H1 (cell line): ENCODE measurements around the gene HABP2. TPM values are rescaled to one million over a fixed set of nuclear protein-coding genes. Genes with fewer than 3 reads are reported as not detected.

ENCODE experiments used
- CTCF ChIA-PET: fragments of 300-600 bp; sonication (Branson Sonifier 250); formaldehyde crosslinking; loops from one replicate; lab custom pipeline; 2021; ENCODE audit not compliant: partially characterized antibody; lab: Charles Lee
- POLR2A ChIA-PET: fragments of 300-600 bp; sonication (Branson Sonifier 250); formaldehyde crosslinking; loops from one replicate; lab custom pipeline; 2021; ENCODE audit warnings: inconsistent platforms; ENCODE audit not compliant: partially characterized antibody; lab: Charles Lee
- DNase-seq, 2 experiments: peaks; one replicate each; pipeline versions ENCODE4 v3.0.0 to v3.0.0-alpha.2; 2010 to 2022; ENCODE audit warnings: low spot score in 2 of 2, low read depth in 1 of 2, mixed read lengths in 1 of 2
- FAIRE-seq: peaks from 2 replicates; lab custom pipeline; 2011; peaks lifted over from hg19 to GRCh38; lab: Jason Lieb, UNC
- H2AFZ ChIP-seq: 2 replicates; pipeline ENCODE4 v1.8.1; 2012; ENCODE audit warnings: low read length, inconsistent platforms
- H2AK5ac ChIP-seq: 2 replicates; pipeline ENCODE4 v1.6.1; 2013; ENCODE audit warnings: low read depth, low read length
- H2BK120ac ChIP-seq: replicated peaks from 2 replicates; pipeline ENCODE3; 2013; ENCODE audit warnings: low read depth, low read length, inconsistent platforms
- H2BK12ac ChIP-seq: 2 replicates; pipeline ENCODE4 v1.6.1; 2013; ENCODE audit warnings: low read depth, low read length
- H2BK15ac ChIP-seq: 2 replicates; pipeline ENCODE4 v1.6.1; 2013; ENCODE audit warnings: low read length
- H2BK20ac ChIP-seq: 2 replicates; pipeline ENCODE4 v1.6.1; 2013; ENCODE audit warnings: low read length
- H2BK5ac ChIP-seq: 2 replicates; pipeline ENCODE4 v1.6.1; 2013; ENCODE audit warnings: low read depth, low read length
- H3K14ac ChIP-seq: 2 replicates; pipeline ENCODE4 v1.6.1; 2013; ENCODE audit warnings: inconsistent platforms; ENCODE audit not compliant: insufficient read length
- H3K18ac ChIP-seq: 2 replicates; pipeline ENCODE4 v1.6.1; 2013; ENCODE audit warnings: low read length; ENCODE audit errors: extremely low read depth
- H3K23ac ChIP-seq: 2 replicates; pipeline ENCODE4 v1.6.1; 2013; ENCODE audit warnings: inconsistent platforms; ENCODE audit not compliant: insufficient read length
- H3K23me2 ChIP-seq: 2 replicates; pipeline ENCODE4 v1.6.1; 2013; ENCODE audit warnings: low read depth, low read length
- H3K27ac ChIP-seq: 2 replicates; pipeline ENCODE4 v1.6.1; 2011; ENCODE audit warnings: low read depth, low read length, inconsistent platforms
- H3K27me3 ChIP-seq, 4 experiments: replicated peaks in 1 of 4; 1 replicate in 1 of 4; 2 replicates in 3 of 4; pipeline versions ENCODE4 v1.6.1 to v1.8.1; 2011 to 2013; ENCODE audit warnings: low read length in 3 of 4, mild to moderate bottlenecking in 3 of 4, inconsistent platforms in 2 of 4, mixed read lengths in 2 of 4, moderate library complexity in 1 of 4; ENCODE audit not compliant: control insufficient read depth in 3 of 4, insufficient read depth in 3 of 4; ENCODE audit errors: extremely low read depth in 1 of 4
- H3K36me3 ChIP-seq, 4 experiments: 2 replicates each; pipeline versions ENCODE4 v1.6.1 to v1.8.1; 2011 to 2013; ENCODE audit warnings: mild to moderate bottlenecking in 4 of 4, low read length in 3 of 4, moderate library complexity in 2 of 4, control low read depth in 1 of 4, inconsistent platforms in 1 of 4; ENCODE audit not compliant: insufficient read depth in 4 of 4, control insufficient read depth in 2 of 4
- H3K4ac ChIP-seq: replicated peaks from 2 replicates; pipeline ENCODE3; 2013; ENCODE audit warnings: low read length, low read depth, mixed read lengths, inconsistent platforms; ENCODE audit not compliant: insufficient read length
- H3K4me1 ChIP-seq, 4 experiments: replicated peaks in 1 of 4; 1 replicate in 1 of 4; 2 replicates in 3 of 4; pipeline versions ENCODE4 v1.6.1 to v1.8.1; 2011 to 2013; ENCODE audit warnings: low read length in 3 of 4, inconsistent platforms in 2 of 4, mixed read lengths in 1 of 4; ENCODE audit not compliant: insufficient read depth in 4 of 4, control insufficient read depth in 3 of 4
- H3K4me2 ChIP-seq, 2 experiments: 2 replicates each; pipeline versions ENCODE4 v1.6.1 to v1.8.1; 2011 to 2013; ENCODE audit warnings: low read depth in 2 of 2, low read length in 2 of 2, control low read depth in 1 of 2, inconsistent platforms in 1 of 2, mild to moderate bottlenecking in 1 of 2; ENCODE audit not compliant: insufficient read depth in 1 of 2
- H3K4me3 ChIP-seq, 4 experiments: fragments of 200-600, 300-600 bp in 1 of 4; sonication (generic), shearing (Covaris generic), sonication (Bioruptor Twin) in 1 of 4; 2 replicates each; pipeline versions ENCODE4 v1.5.1 to v1.8.1; 2011 to 2016; ENCODE audit warnings: low read length in 4 of 4, low read depth in 3 of 4, control low read depth in 2 of 4, inconsistent platforms in 2 of 4, mild to moderate bottlenecking in 2 of 4, mixed read lengths in 1 of 4, moderate library complexity in 1 of 4; ENCODE audit not compliant: insufficient read depth in 2 of 4; ENCODE audit errors: extremely low read depth in 1 of 4
- H3K56ac ChIP-seq: replicated peaks from 2 replicates; pipeline ENCODE3; 2013; ENCODE audit warnings: low read depth, mild to moderate bottlenecking, mixed read lengths, low read length, inconsistent platforms; ENCODE audit not compliant: insufficient read length
- H3K79me1 ChIP-seq: 2 replicates; pipeline ENCODE4 v1.6.1; 2013; ENCODE audit warnings: low read depth, low read length, control low read depth
- H3K79me2 ChIP-seq, 2 experiments: 2 replicates each; pipeline versions ENCODE4 v1.6.1 to v1.8.1; 2012 to 2013; ENCODE audit warnings: low read length in 2 of 2, mild to moderate bottlenecking in 2 of 2, inconsistent platforms in 1 of 2; ENCODE audit not compliant: insufficient read depth in 2 of 2, control insufficient read depth in 1 of 2
- H3K9ac ChIP-seq, 4 experiments: replicated peaks in 1 of 4; 1 replicate in 1 of 4; 2 replicates in 3 of 4; pipeline versions ENCODE4 v1.6.1 to v1.8.1; 2011 to 2013; ENCODE audit warnings: low read depth in 3 of 4, low read length in 3 of 4, control low read depth in 2 of 4, mild to moderate bottlenecking in 2 of 4, moderate library complexity in 2 of 4, inconsistent platforms in 1 of 4; ENCODE audit errors: extremely low read depth in 1 of 4
- H3K9me3 ChIP-seq, 2 experiments: 2 replicates each; pipeline versions ENCODE4 v1.6.1 to v1.8.1; 2012 to 2013; ENCODE audit warnings: mild to moderate bottlenecking in 2 of 2, moderate library complexity in 2 of 2, control low read depth in 1 of 2, inconsistent platforms in 1 of 2, low read depth in 1 of 2, low read length in 1 of 2, mixed read lengths in 1 of 2; ENCODE audit not compliant: insufficient read depth in 2 of 2
- H4K20me1 ChIP-seq, 2 experiments: replicated peaks in 1 of 2; 2 replicates each; pipeline versions ENCODE3 to v1.8.1; 2011 to 2013; ENCODE audit warnings: inconsistent platforms in 2 of 2, low read length in 2 of 2, mild to moderate bottlenecking in 1 of 2; ENCODE audit not compliant: insufficient read depth in 2 of 2, control insufficient read depth in 1 of 2
- H4K5ac ChIP-seq: 2 replicates; pipeline ENCODE4 v1.6.1; 2013; ENCODE audit warnings: low read length, low read depth, mixed read lengths, inconsistent platforms; ENCODE audit not compliant: insufficient read length
- H4K8ac ChIP-seq: 2 replicates; pipeline ENCODE4 v1.8.0; 2013; ENCODE audit warnings: mild to moderate bottlenecking, moderate library complexity, low read length, inconsistent platforms; ENCODE audit not compliant: insufficient read depth; ENCODE audit errors: extremely low read depth
- H4K91ac ChIP-seq: replicated peaks from 2 replicates; pipeline ENCODE3; 2013; ENCODE audit warnings: low read length, mixed read lengths, inconsistent platforms; ENCODE audit not compliant: insufficient read length
- ASH2L ChIP-seq: fragments of 200-600, 300-600 bp; sonication (generic); IDR thresholded peaks from one replicate; pipeline ENCODE4 v1.7.1; 2017; ENCODE audit warnings: low read length
- BACH1 ChIP-seq: IDR thresholded peaks from 2 replicates; pipeline ENCODE4 v1.6.1; 2012; ENCODE audit warnings: low read length, improper control_type of control experiment
- CBX8 ChIP-seq: fragments of 300-800, 300-1000 bp; sonication (generic); IDR thresholded peaks from 2 replicates; pipeline ENCODE4 v1.7.1; 2016; ENCODE audit warnings: low read depth, low read length, borderline replicate concordance
- CEBPB ChIP-seq: IDR thresholded peaks from 2 replicates; pipeline ENCODE4 v1.6.1; 2012; ENCODE audit warnings: low read depth, low read length
- CHD1 ChIP-seq: IDR thresholded peaks from 2 replicates; pipeline ENCODE4 v1.6.1; 2012; ENCODE audit warnings: low read depth, low read length, improper control_type of control experiment
- EP300 ChIP-seq, 2 experiments: IDR thresholded peaks; 1 replicate in 1 of 2; 2 replicates in 1 of 2; pipeline ENCODE4 v1.6.1; 2011 to 2012; ENCODE audit warnings: low read depth in 2 of 2, low read length in 2 of 2, mild to moderate bottlenecking in 2 of 2, borderline replicate concordance in 1 of 2, inconsistent platforms in 1 of 2, moderate library complexity in 1 of 2
- NANOG ChIP-seq: IDR thresholded peaks from 2 replicates; pipeline ENCODE4 v1.6.1; 2011; ENCODE audit warnings: low read length, low read depth, mild to moderate bottlenecking, inconsistent platforms; ENCODE audit not compliant: insufficient read depth, poor library complexity, severe bottlenecking
- NRF1 ChIP-seq: IDR thresholded peaks from 2 replicates; pipeline ENCODE4 v1.6.1; 2011; ENCODE audit warnings: mild to moderate bottlenecking, low read depth, low read length, improper control_type of control experiment
- TAF7 ChIP-seq: optimal IDR thresholded peaks from 2 replicates; pipeline ENCODE3; 2011; ENCODE audit warnings: low read depth, mild to moderate bottlenecking, inconsistent platforms, low read length, moderate library complexity, borderline replicate concordance
- WGBS, 2 experiments: shearing (Covaris generic) in 1 of 2; methylation state at CpG; one replicate each; pipeline versions ENCODE4 v1.1.6 to v1.1.7; 2013 to 2015; ENCODE audit warnings: low lambda C conversion rate in 2 of 2, mixed read lengths in 2 of 2, inconsistent platforms in 1 of 2, low coverage in 1 of 2, missing lambda C conversion rate in 1 of 2; ENCODE audit not compliant: insufficient replicate concordance in 2 of 2, insufficient coverage in 1 of 2, insufficient read length in 1 of 2; ENCODE audit errors: extremely low coverage in 1 of 2, missing lambda C conversion rate in 1 of 2; 5-methylcytosine and 5-hydroxymethylcytosine counted together
- polyA plus RNA-seq, 7 experiments: library from polyadenylated mRNA; depleted of rRNA in 3 of 7; stranded (reverse) in 5 of 7; unstranded in 2 of 7; fragments of >200 nt in 5 of 7; fragments of 200-250 nt in 2 of 7; gene quantifications; 1 replicate in 5 of 7; 2 replicates in 1 of 7; 4 replicates in 1 of 7; pipeline versions ENCODE4 v1.2.1 to v1.2.3, GENCODE V29; 2011 to 2013; ENCODE audit warnings: missing spikeins in 2 of 7, mixed read lengths in 2 of 7
- total RNA-seq: library from RNA; stranded (reverse); fragmentation: NEBNext Ultra II Directional; extraction: Animal tissue kit (Norgen Biotek cat#: 25700); gene quantifications from 2 replicates; pipeline ENCODE4 v1.2.1, GENCODE V29; 2021
- TF ChIP-seq, protein P1 (sequence below): IDR thresholded peaks from 2 replicates; pipeline ENCODE4 v1.6.1; 2012; ENCODE audit warnings: low read length, inconsistent platforms

Gene HABP2
- total and polyA plus RNA-seq, 2 of the 8 experiments (the other 6 are each of a cell fraction or from before 2014, with no cell fraction given), result not detected

DNA sequence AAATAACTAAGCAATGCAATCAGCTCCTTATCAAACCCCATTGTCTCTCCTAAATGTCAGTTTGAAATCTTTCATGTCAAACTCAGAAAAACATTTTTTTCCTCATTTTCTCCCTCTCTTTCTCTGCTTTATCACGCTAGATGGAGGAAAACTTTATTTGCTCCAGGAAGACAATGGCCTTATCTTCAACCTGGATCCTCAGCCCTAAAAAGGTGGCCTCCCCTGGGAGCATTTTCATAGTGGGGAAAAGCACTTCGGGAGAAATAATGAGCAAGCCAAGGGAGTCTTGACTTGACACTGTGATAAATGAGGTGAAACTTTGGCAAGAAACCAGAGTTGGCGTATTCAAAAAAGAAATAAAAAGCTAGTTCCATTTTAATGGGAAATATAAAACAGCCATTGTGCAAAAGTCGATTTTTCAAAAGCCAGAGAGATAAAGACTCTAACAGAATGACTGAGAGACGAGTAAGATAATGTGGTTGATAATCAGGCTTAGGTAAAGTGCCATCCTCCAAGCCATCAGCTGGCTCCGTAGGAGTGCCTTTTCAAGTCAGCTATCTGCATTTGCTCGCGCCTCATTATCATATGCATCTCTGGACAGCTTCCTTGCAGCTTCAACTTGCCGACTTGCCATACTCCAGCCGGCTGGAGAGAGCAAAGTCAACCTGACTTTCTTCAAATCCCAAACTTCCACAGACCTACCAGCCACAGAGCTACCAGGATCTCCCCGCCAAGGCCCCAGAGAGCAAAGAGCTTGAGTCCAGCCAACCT, 19.9 kb downstream of the HABP2 start:
- DNase-seq, result no peak
- Histone ChIP-seq H3K56ac (no peak overlapping the region), H3K18ac (no peak overlapping the region), H3K79me2 (no peaks in the 10 kb centered on the region), H3K27me3 (no peaks in the 10 kb centered on the region; a peak in 2 of 7 replicates), H2AK5ac (no peak overlapping the region), H3K23me2 (no peaks in the 10 kb centered on the region), H4K91ac (no peak overlapping the region), H4K8ac (no peak overlapping the region), H3K36me3 (no peaks in the 10 kb centered on the region), H2BK12ac (no peak overlapping the region), H3K14ac (no peak overlapping the region), H3K4me2 (no peak overlapping the region), H3K79me1 (no peaks in the 10 kb centered on the region), H2AFZ (no peak overlapping the region), H2BK5ac (no peak overlapping the region), H3K27ac (no peak overlapping the region), H3K4me3 (no peak overlapping the region), H2BK15ac (no peak overlapping the region), H3K4me1 (no peaks in the 10 kb centered on the region; a peak in 1 of 7 replicates), H2BK20ac (no peak overlapping the region), H3K9me3 (no peaks in the 10 kb centered on the region), H3K4ac (no peak overlapping the region), H4K20me1 (no peaks in the 10 kb centered on the region), H3K9ac (no peak overlapping the region), H2BK120ac (no peak overlapping the region), H4K5ac (no peak overlapping the region), H3K23ac (no peak overlapping the region)
- ChIA-PET POLR2A (no interaction called here), CTCF (interaction anchor here (0.8 to 2.7 kb wide), 5 partner anchors 9 to 119 kb away, joined by 3 to 13 read pairs (median 3); no protein-coding TSS in a partner anchor)
- FAIRE-seq, result peak; percentile 13
- WGBS, 2 experiments, result 81% methylated on average over 11 of the region's 11 CpGs; no CpG with 5 or more reads in 1 of the 2 experiments
- TF ChIP-seq, protein P1, sequence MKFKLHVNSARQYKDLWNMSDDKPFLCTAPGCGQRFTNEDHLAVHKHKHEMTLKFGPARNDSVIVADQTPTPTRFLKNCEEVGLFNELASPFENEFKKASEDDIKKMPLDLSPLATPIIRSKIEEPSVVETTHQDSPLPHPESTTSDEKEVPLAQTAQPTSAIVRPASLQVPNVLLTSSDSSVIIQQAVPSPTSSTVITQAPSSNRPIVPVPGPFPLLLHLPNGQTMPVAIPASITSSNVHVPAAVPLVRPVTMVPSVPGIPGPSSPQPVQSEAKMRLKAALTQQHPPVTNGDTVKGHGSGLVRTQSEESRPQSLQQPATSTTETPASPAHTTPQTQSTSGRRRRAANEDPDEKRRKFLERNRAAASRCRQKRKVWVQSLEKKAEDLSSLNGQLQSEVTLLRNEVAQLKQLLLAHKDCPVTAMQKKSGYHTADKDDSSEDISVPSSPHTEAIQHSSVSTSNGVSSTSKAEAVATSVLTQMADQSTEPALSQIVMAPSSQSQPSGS, result no peak
- TF ChIP-seq CBX8, result no peak
- no peak for TF ChIP-seq NANOG
- TF ChIP-seq CHD1, result no peak
- no peak for TF ChIP-seq TAF7
- no peak for TF ChIP-seq NRF1
- no peak for TF ChIP-seq BACH1
- no peak for TF ChIP-seq EP300 (IDR thresholded peaks at IDR 0.05; ENCODE audit: borderline replicate concordance in 1 of 2, low read depth in 2 of 2, low read length in 2 of 2)
- TF ChIP-seq ASH2L, result no peak
- TF ChIP-seq CEBPB, result no peak
